ENCODE results near the gene DICER1.

- TF ChIP-seq CTCF (IDR thresholded peaks at IDR 0.05) (no peak), EP300 (IDR thresholded peaks at IDR 0.05) (no peak), POLR2A (IDR thresholded peaks at IDR 0.05) (no peak), POLR2AphosphoS5 (IDR thresholded peaks at IDR 0.05) (no peak)
Observed at GRCh38 chr14:95075789-95076188, 81.5 kb downstream of the DICER1 start.
